NCI-H446 (cell line): ENCODE data around the gene LONP2.
"Not testable (repeated sequence)": the region's sequence is repeated elsewhere in the genome, so short reads cannot be mapped to it uniquely, and the experiment has no call there.

ENCODE experiments used
- DNase-seq, 2 experiments: peaks; one replicate each; lab custom pipeline; 2025; lab: John Stamatoyannopoulos, UW

The LONP2 gene

DNA sequence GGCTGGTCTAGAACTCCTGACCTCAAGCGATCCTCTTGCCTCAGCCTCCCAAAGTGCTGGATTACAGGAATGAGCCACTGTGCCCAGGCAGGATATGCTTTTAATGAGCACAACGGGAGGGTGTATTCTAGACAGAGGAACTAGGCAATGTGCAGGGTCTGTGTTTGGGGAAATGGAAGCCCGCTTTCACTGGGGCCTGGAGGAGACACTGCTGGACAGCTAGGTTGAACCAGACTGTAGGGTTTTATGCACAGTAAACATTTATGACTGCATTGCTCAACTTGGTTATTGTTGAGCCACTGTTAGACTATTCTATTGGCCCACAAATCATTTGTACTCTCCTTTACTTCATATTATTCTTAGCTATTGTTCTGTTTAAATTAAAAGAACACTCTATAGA is 151.3 kb downstream of the LONP2 start:
- DNase-seq, result no peak

DNA sequence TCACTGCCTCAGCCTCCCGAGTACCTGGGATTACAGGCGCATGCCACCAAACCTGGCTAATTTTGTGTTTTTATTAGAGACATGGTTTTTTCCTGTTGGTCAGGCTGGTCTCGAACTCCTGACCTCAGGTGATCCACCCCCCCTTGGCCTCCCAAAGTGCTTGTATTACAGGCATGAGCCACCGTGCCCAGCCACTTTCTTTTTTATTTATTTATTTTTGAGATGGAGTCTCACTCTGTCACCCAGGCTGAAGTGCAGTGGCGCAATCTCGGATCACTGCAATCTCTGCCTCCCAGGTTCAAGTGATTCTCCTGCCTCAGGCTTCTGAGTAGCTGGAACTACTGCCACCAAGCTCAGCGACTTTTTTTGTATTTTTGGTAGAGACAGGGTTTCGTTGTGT is 158.4 kb downstream of the LONP2 start:
- DNase-seq, result not testable (repeated sequence)

DNA sequence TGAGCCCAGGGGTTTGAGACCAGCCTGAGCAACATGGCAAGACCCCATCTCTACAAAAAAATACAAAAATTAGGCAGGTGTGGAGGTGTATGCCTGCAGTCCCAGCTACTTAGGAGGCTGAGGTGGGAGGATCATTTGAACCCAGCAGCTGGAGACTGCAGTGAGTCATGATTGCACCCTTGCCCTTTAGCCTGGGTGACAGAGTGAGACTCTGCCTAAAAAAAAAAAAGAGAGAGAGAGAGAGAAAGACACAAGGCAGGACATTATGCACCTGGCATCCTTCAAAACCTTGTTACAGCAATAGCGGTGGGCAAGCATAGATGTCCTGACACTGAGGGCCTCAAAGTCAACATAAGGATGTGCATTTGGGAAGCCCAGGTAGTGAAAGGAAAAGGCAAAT is 161.1 kb downstream of the LONP2 start:
- DNase-seq, result no peak

DNA sequence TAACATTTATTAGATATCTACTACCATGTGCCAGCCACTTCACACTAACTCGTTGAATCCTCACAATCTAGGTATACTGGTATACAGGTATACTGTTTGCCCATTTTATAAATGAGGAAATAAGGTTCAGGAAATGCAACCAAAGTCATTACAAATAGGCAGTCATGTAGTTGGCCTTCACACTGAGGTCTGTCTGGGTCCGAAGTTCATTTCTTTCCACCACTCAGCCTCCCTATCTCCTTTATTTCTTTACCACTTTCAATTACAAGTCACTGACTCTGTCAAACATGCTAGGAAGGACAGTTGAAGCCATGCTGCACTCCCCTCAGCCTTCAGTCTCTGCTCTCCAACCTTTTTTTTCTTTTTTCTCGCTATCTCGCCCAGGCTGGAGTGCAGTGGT is 161.8 kb downstream of the LONP2 start:
- no peak for DNase-seq
